Measurements from ENCODE around the gene MAPK14. TPM values are rescaled to one million over a fixed set of nuclear protein-coding genes. Genes with fewer than 3 reads are reported as not detected.

The MAPK14 gene
- total and polyA plus RNA-seq, 10 of the 15 experiments (the other 5 are each of a cell fraction or from before 2014, with no cell fraction given) = 12.5 to 59.5 (median 43.0) TPM

DNA sequence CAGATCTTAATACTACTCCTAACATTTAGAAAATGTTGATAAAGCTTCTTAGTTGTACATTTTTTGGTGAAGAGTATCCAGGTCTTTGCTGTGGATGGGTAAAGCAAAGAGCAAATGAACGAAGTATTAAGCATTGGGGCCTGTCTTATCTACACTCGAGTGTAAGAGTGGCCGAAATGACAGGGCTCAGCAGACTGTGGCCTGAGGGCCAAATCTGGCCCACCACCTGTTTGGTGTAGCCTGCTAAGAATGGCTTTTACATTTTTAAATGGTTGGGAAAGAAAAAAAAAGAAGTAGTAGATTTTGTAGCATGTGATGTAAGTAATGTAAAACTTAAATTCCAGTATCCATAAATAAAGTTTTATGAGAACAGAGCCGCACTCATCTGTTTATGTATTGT lies 83.3 kb downstream of the MAPK14 start:
- intact Hi-C loops (cut with micrococcal nuclease; ENCODE audit: unreplicated experiment) = no loop called here
- ChIA-PET SMC1A (ENCODE audit: uncharacterized antibody, unreplicated experiment) (interaction anchor here (1.0 to 1.3 kb wide), 2 partner anchors 37 to 81 kb away, joined by 3 read pairs; no protein-coding TSS in a partner anchor), RAD21 (ENCODE audit: unreplicated experiment) (interaction anchor here (1.9 kb wide), 1 partner anchor 248 kb away, joined by 5 read pairs; no protein-coding TSS in a partner anchor), CTCF (interaction anchor here (4.0 to 4.1 kb wide), 2 partner anchors 10 to 15 kb away, joined by 21 to 33 read pairs; no protein-coding TSS in a partner anchor), POLR2A (interaction anchor here (1.0 kb wide), 1 partner anchor 9 kb away, joined by 3 read pairs; no protein-coding TSS in a partner anchor)
- no TSS peak for BruUV-seq (replicated peaks)
- H3K79me2 ChIP-seq (ENCODE audit: control insufficient read depth, insufficient read depth, low read length) = no peaks in the 10 kb centered on the region
- H3K4me2 ChIP-seq (ENCODE audit: control insufficient read depth, insufficient read depth) = no peak overlapping the region
- TF ChIP-seq TCF7 (IDR thresholded peaks at IDR 0.05; ENCODE audit: borderline replicate concordance) (no peak), FOS (IDR thresholded peaks at IDR 0.05; ENCODE audit: borderline replicate concordance, extremely low read depth, insufficient read length) (no peak), RFX5 (IDR thresholded peaks at IDR 0.05; ENCODE audit: low read depth, low read length) (no peak), ESRRA (IDR thresholded peaks at IDR 0.05; ENCODE audit: low read length) (no peak), SUPT20H (IDR thresholded peaks at IDR 0.05; ENCODE audit: borderline replicate concordance, control insufficient read depth, low read depth, low read length) (no peak), MYB (IDR thresholded peaks at IDR 0.05; ENCODE audit: borderline replicate concordance, low read depth, low read length) (no peak)
- TF ChIP-seq, protein P1, sequence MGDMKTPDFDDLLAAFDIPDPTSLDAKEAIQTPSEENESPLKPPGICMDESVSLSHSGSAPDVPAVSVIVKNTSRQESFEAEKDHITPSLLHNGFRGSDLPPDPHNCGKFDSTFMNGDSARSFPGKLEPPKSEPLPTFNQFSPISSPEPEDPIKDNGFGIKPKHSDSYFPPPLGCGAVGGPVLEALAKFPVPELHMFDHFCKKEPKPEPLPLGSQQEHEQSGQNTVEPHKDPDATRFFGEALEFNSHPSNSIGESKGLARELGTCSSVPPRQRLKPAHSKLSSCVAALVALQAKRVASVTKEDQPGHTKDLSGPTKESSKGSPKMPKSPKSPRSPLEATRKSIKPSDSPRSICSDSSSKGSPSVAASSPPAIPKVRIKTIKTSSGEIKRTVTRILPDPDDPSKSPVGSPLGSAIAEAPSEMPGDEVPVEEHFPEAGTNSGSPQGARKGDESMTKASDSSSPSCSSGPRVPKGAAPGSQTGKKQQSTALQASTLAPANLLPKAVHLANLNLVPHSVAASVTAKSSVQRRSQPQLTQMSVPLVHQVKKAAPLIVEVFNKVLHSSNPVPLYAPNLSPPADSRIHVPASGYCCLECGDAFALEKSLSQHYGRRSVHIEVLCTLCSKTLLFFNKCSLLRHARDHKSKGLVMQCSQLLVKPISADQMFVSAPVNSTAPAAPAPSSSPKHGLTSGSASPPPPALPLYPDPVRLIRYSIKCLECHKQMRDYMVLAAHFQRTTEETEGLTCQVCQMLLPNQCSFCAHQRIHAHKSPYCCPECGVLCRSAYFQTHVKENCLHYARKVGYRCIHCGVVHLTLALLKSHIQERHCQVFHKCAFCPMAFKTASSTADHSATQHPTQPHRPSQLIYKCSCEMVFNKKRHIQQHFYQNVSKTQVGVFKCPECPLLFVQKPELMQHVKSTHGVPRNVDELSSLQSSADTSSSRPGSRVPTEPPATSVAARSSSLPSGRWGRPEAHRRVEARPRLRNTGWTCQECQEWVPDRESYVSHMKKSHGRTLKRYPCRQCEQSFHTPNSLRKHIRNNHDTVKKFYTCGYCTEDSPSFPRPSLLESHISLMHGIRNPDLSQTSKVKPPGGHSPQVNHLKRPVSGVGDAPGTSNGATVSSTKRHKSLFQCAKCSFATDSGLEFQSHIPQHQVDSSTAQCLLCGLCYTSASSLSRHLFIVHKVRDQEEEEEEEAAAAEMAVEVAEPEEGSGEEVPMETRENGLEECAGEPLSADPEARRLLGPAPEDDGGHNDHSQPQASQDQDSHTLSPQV (IDR thresholded peaks at IDR 0.05) = no peak
- TF ChIP-seq, protein P2, sequence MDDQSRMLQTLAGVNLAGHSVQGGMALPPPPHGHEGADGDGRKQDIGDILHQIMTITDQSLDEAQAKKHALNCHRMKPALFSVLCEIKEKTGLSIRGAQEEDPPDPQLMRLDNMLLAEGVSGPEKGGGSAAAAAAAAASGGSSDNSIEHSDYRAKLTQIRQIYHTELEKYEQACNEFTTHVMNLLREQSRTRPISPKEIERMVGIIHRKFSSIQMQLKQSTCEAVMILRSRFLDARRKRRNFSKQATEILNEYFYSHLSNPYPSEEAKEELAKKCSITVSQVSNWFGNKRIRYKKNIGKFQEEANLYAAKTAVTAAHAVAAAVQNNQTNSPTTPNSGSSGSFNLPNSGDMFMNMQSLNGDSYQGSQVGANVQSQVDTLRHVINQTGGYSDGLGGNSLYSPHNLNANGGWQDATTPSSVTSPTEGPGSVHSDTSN (IDR thresholded peaks at IDR 0.05; ENCODE audit: insufficient replicate concordance, low read depth, low read length) = no peak
- no peaks in the 10 kb centered on the region for H4K20me1 ChIP-seq (ENCODE audit: control insufficient read depth, insufficient read depth)
- no peak overlapping the region for H2AFZ ChIP-seq (ENCODE audit: control insufficient read depth, low read depth, low read length)
- no peak overlapping the region for H3K27ac ChIP-seq (ENCODE audit: control insufficient read depth, insufficient read depth)
- H3K27me3 ChIP-seq (replicated peaks in 1 of 2; ENCODE audit: control insufficient read depth in 2 of 2, insufficient read depth in 2 of 2, low read length in 1 of 2) = no peaks in the 10 kb centered on the region
- H3K9ac ChIP-seq (ENCODE audit: control insufficient read depth, insufficient read depth, low read length) = no peak overlapping the region
- no peaks in the 10 kb centered on the region for H3K9me3 ChIP-seq (replicated peaks; ENCODE audit: control insufficient read depth, insufficient read depth, low read length)
- ATAC-seq = no peak
- no peak overlapping the region for H3K4me3 ChIP-seq
- in situ Hi-C loops (cut with MboI) = no loop called here
- H3K4me1 ChIP-seq (ENCODE audit: control insufficient read depth, insufficient read depth, low read length) = peaks cover 39% of the 10 kb centered on the region
- no peak for DNase-seq (ENCODE audit: low read depth, low spot score)
- FAIRE-seq = no peak
- WGBS (ENCODE audit: insufficient coverage, insufficient replicate concordance, low lambda C conversion rate, missing lambda C conversion rate) = 40% methylated on average over 4 of the region's 4 CpGs
- peaks cover 1 to 13% of the 10 kb centered on the region in 2 experiments; a peak in 3 of 4 replicates for H3K36me3 ChIP-seq (ENCODE audit: control insufficient read depth in 2 of 2, insufficient read depth in 2 of 2, low read length in 1 of 2)
